Hair follicular keratinocyte (primary cell): ENCODE measurements around the gene LRRC51. TPM values are rescaled to one million over a fixed set of nuclear protein-coding genes. Genes with fewer than 3 reads are reported as not detected.

ENCODE experiments used
- total RNA-seq: library from RNA; depleted of rRNA; stranded (reverse); fragments of >200 nt; gene quantifications from 2 replicates; pipeline ENCODE4 v1.2.3, GENCODE V29; 2015

LRRC51 gene, protein sequence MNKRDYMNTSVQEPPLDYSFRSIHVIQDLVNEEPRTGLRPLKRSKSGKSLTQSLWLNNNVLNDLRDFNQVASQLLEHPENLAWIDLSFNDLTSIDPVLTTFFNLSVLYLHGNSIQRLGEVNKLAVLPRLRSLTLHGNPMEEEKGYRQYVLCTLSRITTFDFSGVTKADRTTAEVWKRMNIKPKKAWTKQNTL
- 5.2 and 8.0 TPM in 2 replicates for total RNA-seq

GRCh38 chr11:72080326-72081183 lies at the start of gene LRRC51, which contains the start of gene NUMA1:
TSS of gene LRRC51 (plus strand) at chr11:72080850. CDS start at chr11:72089084, 8,234 bp downstream.
TSS of gene NUMA1 (minus strand) at chr11:72080542. CDS start at chr11:72035943, 44,599 bp downstream.

DNA sequence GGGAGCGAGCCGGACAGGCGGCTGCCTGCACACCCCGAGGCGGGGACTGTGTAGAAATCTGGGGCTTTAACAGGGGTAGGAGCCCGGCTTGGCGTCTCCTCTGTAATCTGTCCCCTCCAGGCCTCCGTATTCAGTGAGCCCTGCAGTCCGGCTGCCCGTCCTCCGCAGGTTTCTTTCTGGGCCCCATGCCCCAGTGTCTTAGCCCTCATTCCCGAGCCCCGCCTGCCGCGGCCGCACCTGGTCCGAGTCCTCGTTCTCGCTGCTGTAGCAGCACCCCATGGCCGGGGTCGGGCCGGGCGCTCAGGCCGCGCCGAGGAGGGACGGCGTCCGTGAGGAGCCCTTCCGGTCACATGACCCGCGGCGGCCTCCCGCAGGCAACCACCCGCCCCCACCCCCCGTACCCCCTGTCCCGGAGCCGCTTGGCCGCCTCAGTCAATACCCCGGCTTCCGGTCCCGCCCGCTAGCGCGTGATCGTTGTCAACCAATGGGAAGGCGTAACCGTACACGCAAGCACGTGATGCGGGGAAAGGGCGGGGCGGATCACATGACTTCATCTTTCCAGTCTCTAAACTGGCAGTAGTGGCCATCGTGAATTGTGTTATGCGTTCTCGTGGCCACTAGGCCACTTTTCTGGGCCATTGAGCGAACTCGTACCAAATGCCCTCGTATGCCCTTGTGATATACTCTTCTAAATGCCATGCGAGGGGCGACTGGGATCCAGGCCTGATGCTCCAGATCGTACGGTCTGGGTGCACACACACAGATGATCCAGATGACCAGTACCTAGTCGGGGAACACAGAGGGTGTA lies 22.5 kb downstream of the LRRC51 start, which contains the start of gene LAMTOR1:
LAMTOR1 (minus strand) TSS at position 352 of the 808 bp plus-strand sequence; CDS start at position 279, 73 bp downstream.

DNA sequence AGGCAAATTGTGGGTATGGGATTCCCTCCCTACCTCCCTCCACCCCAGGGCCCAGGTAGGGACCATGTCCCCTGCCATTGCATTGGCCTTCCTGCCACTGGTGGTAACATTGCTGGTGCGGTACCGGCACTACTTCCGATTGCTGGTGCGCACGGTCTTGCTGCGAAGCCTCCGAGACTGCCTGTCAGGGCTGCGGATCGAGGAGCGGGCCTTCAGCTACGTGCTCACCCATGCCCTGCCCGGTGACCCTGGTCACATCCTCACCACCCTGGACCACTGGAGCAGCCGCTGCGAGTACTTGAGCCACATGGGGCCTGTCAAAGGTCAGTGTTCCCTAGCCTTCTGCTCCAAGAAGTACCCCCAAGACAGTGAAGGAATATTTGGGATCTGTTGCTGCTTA lies 25.2 kb downstream of the LRRC51 start, which contains the start of gene TOMT:
TOMT (plus strand) TSS at position 37 of the 400 bp plus-strand sequence; CDS start at position 65, 28 bp downstream.

GRCh38 chr11:72112143-72112977 lies 31.7 kb downstream of the LRRC51 start, which contains the start of gene ANAPC15:
TSS of gene ANAPC15 (minus strand) at chr11:72112695. CDS start at chr11:72111276, 1,419 bp downstream.

DNA sequence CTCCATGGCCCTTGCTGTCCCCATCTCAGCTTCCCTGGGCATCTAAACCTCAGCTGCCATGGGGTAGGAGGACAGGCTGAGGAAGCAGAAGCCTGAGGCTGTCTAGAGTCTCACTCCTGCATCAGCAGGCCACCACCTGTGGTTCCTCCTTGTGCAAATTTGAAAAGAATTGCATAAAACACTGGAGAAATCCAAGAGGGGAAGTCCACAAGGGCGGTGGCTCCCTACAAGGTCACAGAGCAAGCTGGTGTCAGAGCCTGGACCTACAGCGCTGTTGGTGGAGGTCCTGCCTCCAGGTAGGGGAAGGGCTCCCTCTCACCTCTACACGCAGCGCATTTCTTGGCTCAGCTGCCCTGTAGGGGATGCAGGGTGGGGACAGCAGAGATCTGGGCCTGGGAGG lies 54.8 kb downstream of the LRRC51 start, which contains the start of gene FOLR3:
FOLR3 (plus strand) TSS at position 253 of the 400 bp plus-strand sequence. CDS start 228 bp downstream, outside the sequence.

Other genes with a start within 250 kb of the LRRC51 start
- not detected in 2 replicates for gene DEFB108B, start 247.7 kb upstream of the LRRC51 start, total RNA-seq
- not detected in 2 replicates for gene DEFB131B, start 202.4 kb upstream of the LRRC51 start, total RNA-seq
- gene XNDC1N, start 152.3 kb upstream of the LRRC51 start, total RNA-seq: 7.0 and 10.1 TPM in 2 replicates
- 14.4 and 23.4 TPM in 2 replicates for gene RNF121, start 151.8 kb upstream of the LRRC51 start, total RNA-seq
- gene IL18BP, start 81.9 kb upstream of the LRRC51 start, total RNA-seq: 0.95 and 1.2 TPM in 2 replicates
- 105 and 106 TPM in 2 replicates for gene NUMA1, start 308 bp upstream of the LRRC51 start, total RNA-seq
- gene LAMTOR1, start 22.4 kb downstream of the LRRC51 start, total RNA-seq: 164 and 204 TPM in 2 replicates
- gene TOMT, start 25.1 kb downstream of the LRRC51 start, total RNA-seq: not detected in 2 replicates
- gene ANAPC15, start 31.8 kb downstream of the LRRC51 start, total RNA-seq: 43.7 and 71.2 TPM in 2 replicates
- 11.0 and 19.8 TPM in 2 replicates for gene FOLR3, start 54.9 kb downstream of the LRRC51 start, total RNA-seq
- not detected in 2 replicates for gene FOLR1, start 111.3 kb downstream of the LRRC51 start, total RNA-seq
- not detected in 2 replicates for gene FOLR2, start 135.9 kb downstream of the LRRC51 start, total RNA-seq
- gene INPPL1, start 143.9 kb downstream of the LRRC51 start, total RNA-seq: 31.4 and 33.3 TPM in 2 replicates
- not detected in 2 replicates for gene PHOX2A, start 163.3 kb downstream of the LRRC51 start, total RNA-seq